HG03103 (cell line): Measurements from ENCODE around the gene GSE1.

Experiments used
- ATAC-seq: cut with Tn5 transposase; IDR thresholded peaks from one replicate; pipeline ENCODE4 v1.9.1; 2021; ENCODE audit warnings: low read depth; ENCODE audit not compliant: unreplicated experiment

The GSE1 gene

DNA sequence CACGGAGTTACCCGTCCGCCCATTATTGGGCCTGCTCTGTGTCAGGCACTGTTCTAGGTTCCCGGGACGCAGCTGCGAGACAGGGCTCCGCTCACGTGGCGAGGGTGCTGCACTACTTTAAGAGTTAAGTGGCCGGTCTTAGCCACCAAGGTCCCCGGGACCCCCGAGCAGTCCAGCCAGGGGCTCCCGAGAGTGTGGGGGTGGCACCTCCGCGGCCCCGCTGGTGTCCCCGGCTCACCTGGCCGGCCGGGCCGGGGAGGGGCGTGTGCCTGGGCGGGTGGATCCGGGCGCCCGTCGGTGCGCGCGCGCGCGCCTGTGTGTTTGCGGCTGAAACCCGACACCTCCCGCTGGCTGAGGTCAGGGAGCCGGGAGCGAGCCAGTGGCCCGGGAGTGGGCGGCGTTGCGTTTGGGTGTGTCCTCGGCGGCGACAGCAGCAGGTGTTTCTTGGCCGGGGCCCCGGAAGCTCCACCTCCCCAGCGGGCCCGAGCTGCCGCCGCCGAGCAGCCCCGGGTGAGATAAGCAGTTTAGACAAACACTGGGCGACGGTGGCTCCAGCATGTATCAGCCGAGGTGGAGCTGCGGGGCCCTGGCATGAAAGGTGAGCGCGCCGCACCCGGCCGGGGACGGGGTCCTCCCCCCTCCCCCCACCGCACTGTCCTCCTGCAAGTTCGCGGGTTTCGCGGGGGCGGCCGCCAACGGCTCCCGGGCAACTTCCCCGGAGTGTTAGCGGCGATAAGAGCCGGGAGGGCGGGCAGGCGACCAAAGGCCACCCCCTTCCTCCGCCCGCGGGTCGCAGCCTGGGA, at the start of gene GSE1:
Gene GSE1 (plus strand): TSS at position 522 of the 803 bp plus-strand sequence. CDS start 70 bp downstream, at position 592.
- peak; percentile 43 for ATAC-seq

DNA sequence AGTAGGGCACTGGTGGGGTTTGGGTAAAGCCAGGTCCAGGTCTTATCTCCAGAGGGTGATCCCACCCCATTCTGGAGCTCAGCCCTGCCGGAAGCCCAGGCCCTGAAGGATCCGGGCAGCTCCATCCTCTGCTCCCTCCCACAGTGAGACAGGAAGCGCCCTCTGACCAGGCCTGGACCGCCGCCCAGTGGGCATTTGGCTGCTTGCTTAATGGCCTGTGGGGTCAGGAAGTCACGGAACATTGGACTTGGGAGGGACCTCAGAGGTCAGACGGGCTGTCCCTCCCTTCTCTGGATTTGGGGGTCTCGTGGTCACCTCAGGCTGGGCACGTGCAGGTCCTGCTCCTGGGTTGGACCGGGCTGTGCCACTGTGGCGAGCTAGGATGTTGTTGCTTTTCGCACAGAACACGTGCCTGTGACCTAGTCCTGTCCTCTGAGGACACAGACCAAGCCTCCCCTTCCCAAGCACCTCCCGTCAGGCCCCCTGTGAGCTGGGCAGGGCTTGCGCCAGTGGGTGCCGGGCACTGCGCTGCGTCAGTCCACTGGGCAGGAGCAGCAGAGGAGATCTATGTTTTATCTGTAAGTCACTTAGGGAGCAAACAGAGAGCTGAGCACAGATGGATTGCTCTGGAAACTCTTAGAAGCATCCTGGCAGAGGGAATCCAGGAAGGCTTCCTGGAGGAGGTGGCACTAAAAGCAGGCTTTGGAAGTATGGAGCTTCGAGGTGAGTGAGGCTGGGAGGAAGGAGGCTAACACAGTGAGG, 49.4 kb upstream of the GSE1 start:
- no peak for ATAC-seq

DNA sequence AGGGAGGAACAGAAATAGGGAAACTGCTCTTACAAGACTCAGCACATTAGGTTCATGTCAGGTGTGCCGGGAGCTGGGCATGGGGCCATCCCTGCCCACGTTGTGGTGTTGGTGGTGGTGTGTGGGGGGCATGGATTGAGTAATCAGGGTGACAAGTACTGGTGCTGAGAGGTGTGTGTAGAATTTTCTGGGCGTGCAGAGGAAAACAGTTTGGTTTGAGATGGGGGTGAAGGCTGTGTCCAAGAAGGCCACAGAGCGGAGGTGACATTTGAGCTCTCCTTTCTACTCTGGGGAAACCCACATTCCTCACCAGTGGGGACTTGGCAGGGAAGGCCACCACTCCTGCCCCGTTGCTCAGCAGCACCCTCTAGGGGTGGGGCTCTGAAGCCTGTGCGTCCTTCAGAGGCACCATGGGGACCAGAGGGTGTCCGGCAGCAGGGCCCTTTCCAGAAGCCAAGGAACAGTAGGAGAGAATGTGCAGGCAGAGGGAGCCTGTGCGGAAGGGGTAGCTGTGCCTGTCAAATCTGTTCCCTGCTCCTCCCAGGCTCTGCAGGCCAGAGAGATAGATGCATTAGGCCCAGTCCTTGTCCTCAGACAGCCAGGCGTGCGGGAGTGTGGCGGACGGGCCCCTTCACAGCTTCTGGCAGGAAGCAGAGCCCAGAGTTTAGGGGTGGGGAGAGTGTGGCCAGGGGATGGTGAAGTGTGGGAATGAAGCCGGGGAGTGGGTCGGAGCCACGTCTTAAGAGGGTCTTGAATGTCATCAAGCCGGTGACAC, 48.7 kb upstream of the GSE1 start:
- ATAC-seq: no peak

- no peak for ATAC-seq
Observed at GRCh38 chr16:85565340-85565739, 47.8 kb upstream of the GSE1 start.

DNA sequence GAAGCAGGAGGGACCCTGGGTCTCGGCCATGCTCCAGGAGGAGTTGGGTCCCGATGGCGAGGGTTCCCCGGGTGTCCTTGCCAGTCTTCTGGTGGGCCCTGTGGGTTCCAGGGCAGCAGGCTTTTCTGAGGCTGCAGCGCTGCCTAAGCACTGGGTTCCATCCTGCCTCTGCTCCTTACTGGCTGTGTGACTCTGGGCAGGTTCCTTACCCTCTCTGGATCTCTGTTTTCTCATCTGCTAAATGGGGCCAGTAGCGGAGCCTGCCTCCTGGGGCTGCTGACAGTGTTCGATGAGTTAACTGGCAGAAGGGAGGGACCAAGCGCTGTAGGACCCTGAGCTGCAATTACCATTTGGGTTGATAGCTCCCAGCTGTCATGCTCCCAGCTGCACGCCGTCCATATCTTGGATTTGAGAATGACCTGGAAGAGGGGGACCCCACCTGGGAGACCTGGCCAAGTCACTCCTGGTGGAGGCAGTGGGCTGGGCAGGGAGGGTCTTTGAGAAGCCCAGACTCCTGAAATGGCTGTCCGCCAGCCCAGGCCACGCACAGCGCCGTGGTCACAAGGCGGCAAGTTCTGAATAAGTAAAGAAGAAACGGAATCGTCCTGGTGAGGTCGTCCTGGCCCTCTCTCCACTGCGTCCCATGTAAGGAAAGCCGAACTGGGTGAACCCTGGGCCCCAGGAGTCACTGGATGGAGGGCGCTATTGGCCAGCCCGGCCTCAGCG, 47.2 kb upstream of the GSE1 start:
- ATAC-seq: no peak

DNA sequence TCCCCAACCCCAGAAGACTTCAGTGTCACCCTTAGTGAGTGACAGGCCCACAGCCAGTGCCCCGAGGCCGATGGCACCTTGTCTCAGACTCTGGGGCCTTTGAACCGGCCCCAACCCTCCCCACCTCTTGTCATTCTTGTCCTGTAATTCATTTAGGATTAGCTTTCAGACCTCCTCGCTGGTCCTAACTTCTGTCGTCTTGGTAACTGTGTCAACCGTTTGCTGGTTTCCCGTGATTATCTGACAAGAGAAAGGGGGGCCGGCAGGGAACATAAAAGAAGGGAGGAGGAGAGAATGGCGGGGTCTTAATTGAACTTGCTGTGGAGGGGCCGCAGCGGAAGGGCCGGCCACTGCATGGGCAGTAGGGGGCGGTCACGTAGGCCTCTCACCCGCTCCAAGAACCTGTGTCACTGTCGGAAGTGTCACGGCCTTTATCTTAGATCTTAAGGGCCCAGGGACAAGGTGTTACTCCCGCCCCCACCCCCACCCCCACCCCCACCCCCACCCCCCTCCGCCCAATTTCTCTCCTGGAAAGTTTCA, 46.5 kb upstream of the GSE1 start:
- no peak for ATAC-seq

DNA sequence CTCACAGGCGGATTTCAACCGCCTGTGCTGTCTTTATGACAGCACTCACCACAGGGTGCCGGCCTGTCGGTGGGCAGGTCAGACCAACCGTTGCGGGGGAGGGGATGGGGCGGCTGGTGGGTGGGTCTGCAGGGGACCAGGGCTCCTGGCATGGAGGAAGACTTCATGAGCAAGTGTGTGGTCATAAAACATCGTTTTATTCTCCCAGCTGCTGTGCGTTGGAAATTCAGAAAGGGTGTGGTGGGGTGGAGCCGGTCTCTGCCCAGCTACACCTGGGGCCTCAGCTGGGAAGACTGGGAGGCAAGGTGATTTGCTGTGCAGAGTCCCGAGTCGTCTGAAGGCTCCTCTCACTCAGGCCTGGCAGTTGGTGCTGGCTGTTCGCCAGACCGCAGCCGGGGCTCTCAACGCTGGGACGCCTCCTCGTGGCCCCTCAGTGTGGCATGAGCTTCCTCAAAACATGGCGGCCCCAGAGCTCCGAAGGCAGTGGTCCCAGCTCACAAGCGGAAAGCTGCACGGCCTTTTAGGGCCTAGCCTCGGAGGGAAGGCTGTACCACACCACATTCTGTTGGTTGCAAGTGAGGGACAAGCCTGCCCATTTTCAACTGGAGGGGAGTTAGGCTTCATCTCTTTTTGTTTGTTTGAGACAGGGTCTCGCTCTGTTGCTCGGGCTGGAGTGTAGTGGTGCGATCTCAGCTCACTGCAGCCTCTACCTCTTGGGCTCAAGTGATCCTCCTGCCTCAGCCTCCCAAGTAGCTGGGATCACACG, 45.8 kb upstream of the GSE1 start:
- ATAC-seq: no peak

GRCh38 chr16:85567935-85568334, 45.2 kb upstream of the GSE1 start:
- ATAC-seq: no peak

DNA sequence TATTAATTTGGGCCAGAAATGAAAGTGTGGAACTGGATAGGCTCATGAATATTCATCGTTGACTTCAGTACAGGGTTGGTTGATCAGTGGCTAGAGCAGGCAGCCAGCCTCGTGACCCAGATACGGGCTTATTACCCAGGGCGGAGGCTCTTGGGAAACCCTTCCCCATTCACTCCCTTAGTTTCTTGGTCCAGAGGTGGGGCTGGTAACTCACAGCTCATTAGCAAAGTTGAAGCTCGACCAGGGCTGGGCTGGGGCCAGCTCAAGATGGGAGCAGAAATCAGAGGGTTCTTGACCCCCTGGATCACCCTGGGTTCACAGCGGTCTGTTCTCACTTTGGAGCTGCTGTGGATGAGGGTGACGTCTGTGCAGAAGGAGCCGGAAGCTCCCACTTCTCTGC, 44.6 kb upstream of the GSE1 start:
- no peak for ATAC-seq

DNA sequence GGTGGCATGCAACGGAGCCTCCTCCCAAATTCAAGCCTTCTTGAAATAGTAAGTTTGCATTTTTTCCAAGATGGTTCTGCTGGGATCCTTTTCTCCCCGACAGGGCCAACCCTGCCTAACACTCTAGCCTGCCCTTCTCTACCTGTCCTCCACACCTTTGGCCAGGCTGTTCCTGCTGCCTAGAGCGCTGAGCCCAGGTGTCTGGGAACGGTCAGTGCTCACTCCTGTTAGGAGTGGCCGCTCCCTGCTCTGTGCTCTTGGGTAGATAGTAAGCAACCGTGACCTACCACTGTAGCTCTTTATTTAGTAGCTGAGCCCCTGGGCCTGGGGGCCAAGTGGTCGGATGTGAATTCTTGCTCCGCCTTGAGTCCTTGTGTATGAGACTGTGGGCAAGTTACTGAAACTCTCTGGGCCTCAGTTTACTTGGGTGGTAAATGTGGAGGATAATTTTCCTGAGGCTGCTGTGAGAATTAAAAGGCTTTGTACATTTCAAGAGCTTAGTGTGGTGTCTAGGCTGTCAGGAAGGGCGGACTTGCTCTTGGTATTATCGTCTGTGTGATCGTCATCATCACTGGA, 44.0 kb upstream of the GSE1 start:
- no peak for ATAC-seq

- no peak for ATAC-seq
Observed at GRCh38 chr16:85569615-85570212, 43.4 kb upstream of the GSE1 start.

DNA sequence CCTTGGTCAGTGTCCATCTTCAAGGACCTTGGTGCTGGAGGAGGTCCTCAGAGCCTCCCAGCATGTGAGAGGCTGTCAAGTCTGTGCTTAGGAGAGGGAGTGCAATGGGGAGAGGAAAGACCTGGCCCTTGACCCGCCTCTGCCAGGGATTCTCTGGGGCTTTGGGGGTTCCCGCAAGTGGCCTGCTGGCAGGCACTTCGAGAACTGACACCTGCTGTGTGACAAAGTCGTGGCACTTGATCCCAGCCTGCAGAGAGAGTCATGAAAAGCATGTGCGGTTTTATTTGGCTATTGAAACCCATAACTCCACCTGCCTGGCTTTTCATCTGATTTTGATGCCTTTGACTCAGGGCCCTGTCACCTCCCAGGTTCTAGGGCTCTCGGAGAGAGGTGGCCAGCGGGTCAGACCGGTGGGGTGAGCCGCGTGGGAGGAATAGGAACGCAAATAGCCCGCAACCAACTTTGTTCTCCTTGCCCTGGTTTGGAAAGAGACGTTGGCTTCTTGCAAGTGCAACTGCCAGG, 42.8 kb upstream of the GSE1 start:
- no peak for ATAC-seq

GRCh38 chr16:85570735-85571562, 42.2 kb upstream of the GSE1 start:
- ATAC-seq: no peak

- ATAC-seq: no peak
Observed at GRCh38 chr16:85571563-85571812, 41.6 kb upstream of the GSE1 start.

DNA sequence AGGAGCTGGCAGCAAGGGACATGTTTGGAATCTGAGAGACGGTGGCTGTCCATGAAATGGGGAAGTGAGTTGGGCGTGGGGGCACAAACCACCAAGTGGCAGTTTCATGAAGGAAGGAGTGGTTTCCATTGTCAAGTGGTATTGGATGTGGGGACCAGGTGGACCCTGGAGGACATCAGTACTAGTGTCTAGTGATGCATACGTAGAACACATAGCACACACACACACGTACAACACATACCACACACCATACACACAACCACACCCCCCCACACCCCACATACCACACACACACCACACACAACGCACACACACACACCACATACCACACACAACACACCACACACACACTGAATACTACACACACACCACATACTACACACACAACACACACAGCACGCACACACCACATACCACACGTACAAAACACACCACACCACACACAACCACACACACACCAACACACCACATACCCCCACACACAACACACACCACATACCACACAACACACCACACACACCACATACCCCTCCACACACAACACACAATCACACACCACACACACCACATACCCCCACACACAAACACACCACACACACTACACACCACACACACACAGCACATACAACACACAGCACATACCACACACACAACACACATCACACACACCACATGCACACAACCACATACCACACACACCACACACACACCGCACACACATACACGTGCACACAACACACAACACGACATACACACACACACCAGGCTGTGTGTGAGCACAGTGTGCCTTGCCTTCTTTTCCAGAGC, 41.1 kb upstream of the GSE1 start:
- ATAC-seq: no peak

DNA sequence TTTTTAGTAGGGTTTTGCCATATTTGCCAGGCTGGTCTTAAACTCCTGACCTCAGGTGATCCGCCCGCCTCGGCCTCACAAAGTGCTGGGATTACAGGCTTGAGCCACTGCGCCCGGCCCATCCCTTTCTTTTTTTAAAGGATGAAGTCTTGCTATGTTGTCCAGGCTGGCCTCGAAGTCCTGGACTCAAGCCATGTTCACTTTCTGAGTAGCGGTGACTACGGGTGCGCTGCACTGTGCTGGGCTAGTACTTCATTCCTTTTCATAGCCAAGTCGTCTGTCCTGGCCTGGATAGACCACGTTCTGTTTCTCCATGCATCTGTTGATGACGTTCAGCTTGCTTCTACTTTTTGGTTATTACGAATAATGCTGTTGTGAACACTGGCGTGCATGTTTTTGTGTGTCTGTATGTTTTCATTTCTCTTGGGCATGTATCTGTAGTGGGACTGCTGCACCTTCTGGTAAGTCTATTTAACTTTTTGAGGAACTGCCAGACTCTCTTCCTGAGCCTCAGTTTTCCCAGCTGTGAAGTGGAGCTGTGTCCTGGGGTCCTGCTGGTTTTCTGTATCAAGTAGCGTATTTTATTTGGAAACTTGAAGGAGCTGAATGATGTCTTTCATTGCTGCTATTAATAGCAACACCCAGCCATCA, 40.0 kb upstream of the GSE1 start:
- ATAC-seq: no peak
